Pericardium fibroblast (primary cell): ENCODE data around the gene OLFM1. TPM values are rescaled to one million over a fixed set of nuclear protein-coding genes. Genes with fewer than 3 reads are reported as not detected.

ENCODE experiments used
- total RNA-seq: library from RNA; depleted of rRNA; stranded (reverse); fragments of >200 nt; gene quantifications from 2 replicates; pipeline ENCODE4 v1.2.3, GENCODE V29; 2015

OLFM1 gene
- total RNA-seq: 1.2 and 10.1 TPM in 2 replicates

DNA sequence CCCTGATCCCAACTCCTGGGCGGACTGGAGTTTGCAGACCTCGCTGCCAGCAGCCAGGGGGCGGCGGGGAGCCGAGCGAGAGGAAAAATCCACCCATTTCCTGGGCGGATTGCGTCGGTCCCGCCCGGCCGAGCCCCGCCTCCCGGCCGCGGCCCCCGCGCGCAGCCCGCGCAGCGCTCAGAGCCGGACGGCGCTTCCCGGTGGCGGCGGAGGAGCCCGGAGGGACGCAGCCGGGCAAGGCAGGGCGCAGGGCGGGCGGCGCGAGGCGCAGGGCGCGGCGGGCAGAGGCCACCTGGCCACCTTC lies at the start of gene OLFM1:
TSS of gene OLFM1 (plus strand) at position 180 of the 304 bp plus-strand sequence. CDS start 322 bp downstream, outside the sequence.

Other genes starting within 250 kb of the OLFM1 start
- gene FCN2, start 206.9 kb upstream of the OLFM1 start, total RNA-seq: not detected in 2 replicates
- gene FCN1, start 169.8 kb upstream of the OLFM1 start, total RNA-seq: not detected in 2 replicates